Limb (tissue), 2 donors: ENCODE results near the gene SCUBE3.

Source experiments
- DNase-seq, 2 donors: peaks; one replicate each; pipeline ENCODE4 v3.0.0-alpha.2; 2016; ENCODE audit errors: extremely low spot score in 2 of 2

The SCUBE3 gene

GRCh38 chr6:35213824-35214756 lies at the start of gene SCUBE3:
SCUBE3 (plus strand) TSS chr6:35213956; CDS start chr6:35214419, 463 bp downstream.
- peak; percentile 52 to 82 for DNase-seq

- no peak for DNase-seq
These were observed 49.5 kb upstream of the SCUBE3 start for GRCh38 chr6:35164277-35164676.

GRCh38 chr6:35164868-35165267 lies 48.9 kb upstream of the SCUBE3 start:
- DNase-seq, result no peak

- DNase-seq, result no peak
These were observed 48.1 kb upstream of the SCUBE3 start for GRCh38 chr6:35165630-35166071.

GRCh38 chr6:35166116-35166515 lies 47.6 kb upstream of the SCUBE3 start:
- no peak for DNase-seq

GRCh38 chr6:35166520-35166919 lies 47.2 kb upstream of the SCUBE3 start:
- no peak for DNase-seq

GRCh38 chr6:35167505-35167904 lies 46.3 kb upstream of the SCUBE3 start:
- no peak for DNase-seq

GRCh38 chr6:35168461-35168861 lies 45.3 kb upstream of the SCUBE3 start:
- DNase-seq, result no peak

- DNase-seq, result no peak
These were observed 43.6 kb upstream of the SCUBE3 start for GRCh38 chr6:35170166-35170565.

GRCh38 chr6:35170891-35171290 lies 42.9 kb upstream of the SCUBE3 start:
- no peak for DNase-seq

GRCh38 chr6:35173044-35173426 lies 40.7 kb upstream of the SCUBE3 start:
- DNase-seq, result no peak

GRCh38 chr6:35173427-35174087 lies 40.2 kb upstream of the SCUBE3 start:
- DNase-seq, result no peak

- no peak for DNase-seq
These were observed 39.7 kb upstream of the SCUBE3 start for GRCh38 chr6:35174088-35174434.

GRCh38 chr6:35174501-35174900 lies 39.3 kb upstream of the SCUBE3 start:
- DNase-seq, result no peak

GRCh38 chr6:35176301-35177024 lies 37.3 kb upstream of the SCUBE3 start:
- DNase-seq, result no peak

GRCh38 chr6:35177157-35177556 lies 36.6 kb upstream of the SCUBE3 start:
- DNase-seq, result peak in 1 of 2 donors; percentile 4

GRCh38 chr6:35177596-35177995 lies 36.2 kb upstream of the SCUBE3 start:
- no peak for DNase-seq

- no peak for DNase-seq
These were observed 35.7 kb upstream of the SCUBE3 start for GRCh38 chr6:35178012-35178411.

- DNase-seq, result no peak
These were observed 34.6 kb upstream of the SCUBE3 start for GRCh38 chr6:35178932-35179832.

GRCh38 chr6:35179901-35180535 lies 33.7 kb upstream of the SCUBE3 start:
- DNase-seq, result no peak
